ENCODE measurements around the gene MSH2. TPM values are rescaled to one million over a fixed set of nuclear protein-coding genes. Genes with fewer than 3 reads are reported as not detected.
"Not testable (repeated sequence)": the region's sequence is repeated elsewhere in the genome, so short reads cannot be mapped to it uniquely, and the experiment has no call there.

The MSH2 gene
- total and polyA plus RNA-seq, 2 experiments from 2014 or later, result 17.8 to 21.8 TPM

DNA sequence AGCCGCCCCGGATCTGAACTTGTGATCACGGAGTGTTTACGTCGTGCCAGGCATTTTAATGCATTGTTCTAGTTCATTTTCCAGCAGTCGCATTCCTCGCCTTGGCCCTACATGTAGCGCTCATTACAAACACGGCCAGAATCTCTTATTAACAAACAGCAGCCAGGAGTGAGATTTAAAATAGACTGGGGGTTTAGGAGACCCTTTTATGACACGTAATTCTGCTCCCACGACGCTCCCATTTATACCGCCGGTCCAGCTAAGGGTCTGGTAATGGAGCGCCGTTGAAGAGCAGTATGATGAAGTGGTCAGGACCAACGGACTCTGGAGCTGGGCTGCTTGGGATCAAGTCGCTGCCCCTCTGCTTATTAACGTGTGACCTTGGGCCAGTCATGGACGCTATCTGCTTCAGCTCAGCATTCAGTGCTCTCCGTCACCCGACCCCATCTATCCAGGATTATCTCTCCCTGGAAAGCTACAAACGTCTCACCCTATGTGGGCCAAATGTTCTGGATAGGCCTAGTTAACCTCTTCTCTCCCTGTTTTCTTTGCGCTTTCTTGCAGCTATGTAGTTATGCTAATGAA, 745 bp downstream of the MSH2 start:
- H3K27me3 ChIP-seq (replicated peaks; ENCODE audit: insufficient read depth), result no peaks in the 10 kb centered on the region
- 0 out of 2 replicates have a peak, but pooled peaks cover 4% of the 10 kb centered on the region for H3K4me1 ChIP-seq (ENCODE audit: insufficient read depth)
- no peaks in the 10 kb centered on the region for H3K9me3 ChIP-seq (ENCODE audit: low read depth)
- peak overlapping the region; percentile 79 for H3K9ac ChIP-seq
- H3K9me2 ChIP-seq (ENCODE audit: insufficient read depth), result no peaks in the 10 kb centered on the region
- WGBS, 2 experiments (ENCODE audit: low coverage in 1 of 2, low lambda C conversion rate in 2 of 2, missing lambda C conversion rate in 2 of 2), result 9% methylated on average over 24 of the region's 24 CpGs
- peak overlapping the region; percentile 99 for H2AFZ ChIP-seq
- peak overlapping the region; percentile 77 for H3K4me2 ChIP-seq (ENCODE audit: unreplicated experiment)
- no peaks in the 10 kb centered on the region for H4K20me1 ChIP-seq (ENCODE audit: insufficient read depth)
- peaks cover 48% of the 10 kb centered on the region for H3K79me2 ChIP-seq (ENCODE audit: insufficient read depth)
- in situ Hi-C loops (cut with MboI), result no loop called here
- no peaks in the 10 kb centered on the region for H3F3A ChIP-seq (ENCODE audit: insufficient read depth)
- H3K36me3 ChIP-seq (ENCODE audit: low read depth), result no peaks in the 10 kb centered on the region
- no peak overlapping the region for H3K27ac ChIP-seq
- DNase-seq, result no peak
- H3K4me3 ChIP-seq, result peak overlapping the region; percentile 90
- no peak for TF ChIP-seq EZH2phosphoT487 (IDR thresholded peaks at IDR 0.05; ENCODE audit: insufficient read depth, low read depth)
- TF ChIP-seq EZH2 (IDR thresholded peaks at IDR 0.05; ENCODE audit: insufficient read depth, poor library complexity, severe bottlenecking), result no peak

DNA sequence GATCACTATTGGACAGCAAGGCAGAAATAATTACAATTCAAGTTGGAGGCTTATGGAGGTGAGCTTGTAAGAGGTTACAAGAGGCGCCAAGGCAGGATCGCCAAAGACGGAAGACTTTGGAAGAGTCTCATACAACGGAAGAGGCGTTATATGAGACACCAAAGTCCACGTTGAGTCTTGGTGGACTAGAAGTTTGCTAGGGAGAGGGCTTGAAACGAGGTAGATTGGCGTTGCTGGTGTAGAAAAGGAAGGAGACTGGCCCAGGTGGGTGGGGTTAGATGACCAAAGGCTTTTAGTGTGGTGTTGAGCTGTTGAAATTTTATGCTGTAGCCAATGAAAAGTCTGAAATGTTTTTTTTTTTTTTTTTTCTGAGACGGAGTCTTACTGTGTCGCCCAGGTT, 1.4 kb downstream of the MSH2 start:
- no peak for TF ChIP-seq EZH2phosphoT487 (IDR thresholded peaks at IDR 0.05; ENCODE audit: insufficient read depth, low read depth)
- no peak for TF ChIP-seq EZH2 (IDR thresholded peaks at IDR 0.05; ENCODE audit: insufficient read depth, poor library complexity, severe bottlenecking)
- Histone ChIP-seq H3K79me2 (ENCODE audit: insufficient read depth) (peaks cover 48% of the 10 kb centered on the region), H3K4me1 (ENCODE audit: insufficient read depth) (0 out of 2 replicates have a peak, but pooled peaks cover 4% of the 10 kb centered on the region), H3K27ac (no peak overlapping the region), H3K9ac (peak overlapping the region; percentile 79), H3K36me3 (ENCODE audit: low read depth) (no peaks in the 10 kb centered on the region), H2AFZ (peak overlapping the region; percentile 99; the same call in 1 of the 2 replicates), H3K9me2 (ENCODE audit: insufficient read depth) (no peaks in the 10 kb centered on the region), H4K20me1 (ENCODE audit: insufficient read depth) (no peaks in the 10 kb centered on the region), H3K27me3 (replicated peaks; ENCODE audit: insufficient read depth) (no peaks in the 10 kb centered on the region), H3K4me3 (peak overlapping the region; percentile 90), H3K9me3 (ENCODE audit: low read depth) (no peaks in the 10 kb centered on the region), H3F3A (ENCODE audit: insufficient read depth) (no peaks in the 10 kb centered on the region), H3K4me2 (ENCODE audit: unreplicated experiment) (peak overlapping the region; percentile 77)
- no peak for DNase-seq
- in situ Hi-C loops (cut with MboI), result no loop called here
- 78 to 89% methylated on average over 10 of the region's 10 CpGs for WGBS, 2 experiments (ENCODE audit: low coverage in 1 of 2, low lambda C conversion rate in 2 of 2, missing lambda C conversion rate in 2 of 2)

DNA sequence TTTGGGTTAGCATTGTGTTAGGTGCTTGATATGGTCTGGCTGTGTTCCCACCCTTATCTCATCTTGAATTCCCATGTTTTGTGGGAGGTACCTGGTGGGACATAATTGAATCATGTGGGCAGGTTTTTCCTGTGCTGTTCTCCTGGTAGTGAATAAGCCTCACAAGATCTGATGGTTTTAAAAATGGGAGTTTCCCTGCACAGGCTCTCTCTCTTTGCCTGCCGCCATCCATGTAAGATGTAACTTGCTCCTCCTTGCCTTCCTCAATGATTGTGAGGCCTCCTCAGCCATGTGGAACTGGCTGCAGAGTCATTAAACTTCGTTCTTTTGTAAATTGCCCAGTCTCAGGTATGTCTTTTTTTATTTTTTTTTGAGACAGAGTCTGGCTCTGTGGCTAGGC, 2.8 kb downstream of the MSH2 start:
- no peaks in the 10 kb centered on the region for H3K27me3 ChIP-seq (replicated peaks; ENCODE audit: insufficient read depth)
- no peak for TF ChIP-seq EZH2phosphoT487 (IDR thresholded peaks at IDR 0.05; ENCODE audit: insufficient read depth, low read depth)
- TF ChIP-seq EZH2 (IDR thresholded peaks at IDR 0.05; ENCODE audit: insufficient read depth, poor library complexity, severe bottlenecking), result no peak
- no peaks in the 10 kb centered on the region for H4K20me1 ChIP-seq (ENCODE audit: insufficient read depth)
- 89 to 100% methylated on average over 2 of the region's 2 CpGs for WGBS, 2 experiments (ENCODE audit: low coverage in 1 of 2, low lambda C conversion rate in 2 of 2, missing lambda C conversion rate in 2 of 2)
- no peak overlapping the region for H3K4me3 ChIP-seq
- H3K4me1 ChIP-seq (ENCODE audit: insufficient read depth), result 0 out of 2 replicates have a peak, but pooled peaks cover 4% of the 10 kb centered on the region
- no peak overlapping the region for H3K4me2 ChIP-seq (ENCODE audit: unreplicated experiment)
- no peak overlapping the region for H3K27ac ChIP-seq
- in situ Hi-C loops (cut with MboI), result no loop called here
- no peak overlapping the region for H2AFZ ChIP-seq
- DNase-seq, result no peak
- no peaks in the 10 kb centered on the region for H3K9me3 ChIP-seq (ENCODE audit: low read depth)
- H3K36me3 ChIP-seq (ENCODE audit: low read depth), result no peaks in the 10 kb centered on the region
- no peaks in the 10 kb centered on the region for H3K9me2 ChIP-seq (ENCODE audit: insufficient read depth)
- no peak overlapping the region for H3K9ac ChIP-seq
- H3F3A ChIP-seq (ENCODE audit: insufficient read depth), result no peaks in the 10 kb centered on the region
- H3K79me2 ChIP-seq (ENCODE audit: insufficient read depth), result peaks cover 48% of the 10 kb centered on the region

DNA sequence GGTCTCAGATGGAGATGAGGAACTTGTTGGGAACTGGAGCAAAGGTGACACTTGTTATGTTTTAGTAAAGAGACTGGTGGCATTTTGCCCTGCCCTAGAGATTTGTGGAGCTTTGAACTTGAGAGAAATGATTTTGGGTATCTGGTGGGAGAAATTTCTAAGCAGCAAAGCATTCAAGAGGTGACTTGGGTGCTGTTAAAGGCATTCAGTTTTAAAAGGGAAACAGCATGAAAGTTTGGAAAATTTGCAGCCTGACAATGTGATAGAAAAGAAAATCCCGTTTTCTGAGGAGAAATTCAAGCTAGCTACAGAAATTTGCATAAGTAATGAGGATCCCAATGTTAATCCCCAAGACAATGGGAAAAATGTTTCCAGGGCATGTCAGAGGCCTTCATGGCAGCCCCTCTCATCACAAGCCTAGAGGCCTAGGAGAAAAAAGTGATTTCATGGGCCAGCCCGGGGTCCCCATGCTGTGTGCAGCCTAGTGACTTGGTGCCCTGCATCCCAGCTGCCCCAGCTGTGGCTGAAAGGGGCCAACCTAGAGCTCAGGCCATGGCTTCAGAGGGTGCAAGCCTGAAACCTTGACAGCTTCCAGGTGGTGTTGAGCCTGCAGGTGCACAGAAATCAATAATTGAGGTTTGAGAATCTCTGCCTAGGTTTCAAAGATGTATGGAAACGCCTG, 3.8 kb downstream of the MSH2 start:
- H3K9ac ChIP-seq; H3K36me3 ChIP-seq (ENCODE audit: low read depth); H2AFZ ChIP-seq; H3K27me3 ChIP-seq (replicated peaks; ENCODE audit: insufficient read depth); H3K4me1 ChIP-seq (ENCODE audit: insufficient read depth); H4K20me1 ChIP-seq (ENCODE audit: insufficient read depth); DNase-seq; H3F3A ChIP-seq (ENCODE audit: insufficient read depth); H3K27ac ChIP-seq; H3K9me3 ChIP-seq (ENCODE audit: low read depth); H3K4me3 ChIP-seq; in situ Hi-C loops (cut with MboI); H3K9me2 ChIP-seq (ENCODE audit: insufficient read depth); H3K4me2 ChIP-seq (ENCODE audit: unreplicated experiment): not testable (repeated sequence)
- WGBS, 2 experiments (ENCODE audit: low coverage in 1 of 2, low lambda C conversion rate in 2 of 2, missing lambda C conversion rate in 2 of 2), result 98 to 100% methylated on average over 3 of the region's 3 CpGs
- H3K79me2 ChIP-seq (ENCODE audit: insufficient read depth), result peaks cover 48% of the 10 kb centered on the region

DNA sequence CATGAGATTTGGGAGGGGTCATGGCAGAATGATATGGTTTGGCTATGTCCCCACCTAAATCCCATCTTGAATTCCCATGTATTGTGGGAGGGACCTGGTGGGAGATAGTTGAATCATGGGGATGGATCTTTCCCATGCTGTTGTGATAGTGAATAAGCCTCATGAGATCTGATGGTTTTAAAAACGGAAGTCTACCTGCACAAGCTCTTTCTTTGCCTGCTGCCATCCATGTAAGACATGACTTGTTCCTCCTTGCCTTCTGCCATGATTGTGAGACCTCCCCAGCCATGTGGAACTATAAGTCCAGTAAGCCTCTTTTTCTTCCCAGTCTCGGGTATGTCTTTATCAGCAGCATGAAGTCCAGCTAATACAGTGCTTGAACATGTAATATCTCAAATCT, 5.0 kb downstream of the MSH2 start:
- H2AFZ ChIP-seq; H3K27ac ChIP-seq; H3K9me3 ChIP-seq (ENCODE audit: low read depth); H3F3A ChIP-seq (ENCODE audit: insufficient read depth); DNase-seq; H3K4me2 ChIP-seq (ENCODE audit: unreplicated experiment); H3K27me3 ChIP-seq (replicated peaks; ENCODE audit: insufficient read depth); H3K9me2 ChIP-seq (ENCODE audit: insufficient read depth); H4K20me1 ChIP-seq (ENCODE audit: insufficient read depth); H3K4me3 ChIP-seq; H3K9ac ChIP-seq; in situ Hi-C loops (cut with MboI); H3K4me1 ChIP-seq (ENCODE audit: insufficient read depth); H3K36me3 ChIP-seq (ENCODE audit: low read depth): not testable (repeated sequence)
- 91 to 97% methylated on average over 2 of the region's 2 CpGs for WGBS, 2 experiments (ENCODE audit: low coverage in 1 of 2, low lambda C conversion rate in 2 of 2, missing lambda C conversion rate in 2 of 2)
- peaks cover 48% of the 10 kb centered on the region for H3K79me2 ChIP-seq (ENCODE audit: insufficient read depth)

All from GM23248 (cell line).